Activated CD8-positive, alpha-beta T cell treated with anti-CD3 and anti-CD28 coated beads for 36 hours (primary cell): ENCODE results near the gene NIPA2. TPM values are rescaled to one million over a fixed set of nuclear protein-coding genes. Genes with fewer than 3 reads are reported as not detected.

Experiments
- ATAC-seq: fragments of 200-7000 bp; cut with Tn5 transposase; one replicate; pipeline ENCODE4 v1.10.0; 2021; ENCODE audit warnings: mild to moderate bottlenecking, moderate library complexity
- CTCF ChIA-PET: fragments of 350-600 bp; sonication (Branson Sonifier 250); formaldehyde crosslinking; loops from one replicate; lab custom pipeline; 2021; ENCODE audit warnings: antibody characterized with exemption; lab: Charles Lee
- POLR2A ChIA-PET: fragments of 350-600 bp; sonication (Branson Sonifier 250); formaldehyde crosslinking; loops from one replicate; lab custom pipeline; 2021; ENCODE audit warnings: antibody characterized with exemption; lab: Charles Lee
- DNase-seq: peaks from one replicate; pipeline ENCODE4 v3.0.0-alpha.2; 2020
- H3K27ac Mint-ChIP-seq: one replicate; pipeline ENCODE4 v1.8.0; 2021; ENCODE audit warnings: mild to moderate bottlenecking, mixed read lengths
- H3K27me3 Mint-ChIP-seq: one replicate; pipeline ENCODE4 v1.8.0; 2021; ENCODE audit warnings: mixed read lengths
- H3K36me3 Mint-ChIP-seq: one replicate; pipeline ENCODE4 v1.8.0; 2021; ENCODE audit warnings: low read depth, mixed read lengths
- H3K4me1 Mint-ChIP-seq: one replicate; pipeline ENCODE4 v1.8.0; 2021; ENCODE audit warnings: low read depth, mixed read lengths
- H3K4me3 Mint-ChIP-seq: one replicate; pipeline ENCODE4 v1.8.0; 2021; ENCODE audit warnings: mild to moderate bottlenecking, moderate library complexity, mixed read lengths
- H3K9me3 Mint-ChIP-seq: one replicate; pipeline ENCODE4 v1.8.0; 2021; ENCODE audit warnings: mixed read lengths
- intact Hi-C: fragments of 100-400 bp; cut with micrococcal nuclease; formaldehyde crosslinking; loops from one replicate; pipeline ENCODE4 v1.10.0; 2022
- total RNA-seq, 2 experiments: library from RNA; stranded (reverse); gene quantifications; one replicate each; pipeline ENCODE4 v1.2.3, GENCODE V29; 2021
- TF ChIP-seq, protein P1 (sequence below): fragments of 200-600 bp; IDR thresholded peaks from one replicate; pipeline ENCODE4 v1.8.0; 2022; ENCODE audit warnings: antibody characterized with exemption, mild to moderate bottlenecking

NIPA2 gene
- total RNA-seq, 2 experiments from 2014 or later, result 59.2 to 61.5 TPM

DNA sequence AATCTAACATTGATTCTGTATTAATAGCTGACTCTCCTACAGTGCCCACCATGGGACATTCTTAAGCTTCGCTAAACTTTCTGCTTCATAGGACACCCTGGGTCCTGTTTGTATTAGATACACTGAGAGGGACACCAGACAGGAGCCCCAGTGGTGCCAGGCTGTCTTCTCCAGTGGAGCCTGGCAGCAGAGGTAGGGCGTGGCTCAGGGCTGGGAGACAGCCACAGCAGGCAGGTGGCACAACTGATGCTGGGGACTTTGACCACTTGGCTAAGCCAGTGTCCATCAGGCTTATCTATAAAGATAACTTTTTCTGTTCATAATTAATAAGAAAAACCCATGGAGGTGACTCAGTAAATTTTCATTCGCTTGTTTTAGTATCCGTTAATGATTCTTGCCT lies 30.2 kb upstream of the NIPA2 start:
- DNase-seq (no peak), ATAC-seq (no peak)
- POLR2A ChIA-PET, result no interaction called here
- Mint-ChIP-seq H3K27me3 (no peaks in the 10 kb centered on the region), H3K9me3 (no peaks in the 10 kb centered on the region), H3K27ac (no peak overlapping the region), H3K36me3 (no peaks in the 10 kb centered on the region), H3K4me3 (no peak overlapping the region), H3K4me1 (peaks cover 15% of the 10 kb centered on the region)
- TF ChIP-seq, protein P1, sequence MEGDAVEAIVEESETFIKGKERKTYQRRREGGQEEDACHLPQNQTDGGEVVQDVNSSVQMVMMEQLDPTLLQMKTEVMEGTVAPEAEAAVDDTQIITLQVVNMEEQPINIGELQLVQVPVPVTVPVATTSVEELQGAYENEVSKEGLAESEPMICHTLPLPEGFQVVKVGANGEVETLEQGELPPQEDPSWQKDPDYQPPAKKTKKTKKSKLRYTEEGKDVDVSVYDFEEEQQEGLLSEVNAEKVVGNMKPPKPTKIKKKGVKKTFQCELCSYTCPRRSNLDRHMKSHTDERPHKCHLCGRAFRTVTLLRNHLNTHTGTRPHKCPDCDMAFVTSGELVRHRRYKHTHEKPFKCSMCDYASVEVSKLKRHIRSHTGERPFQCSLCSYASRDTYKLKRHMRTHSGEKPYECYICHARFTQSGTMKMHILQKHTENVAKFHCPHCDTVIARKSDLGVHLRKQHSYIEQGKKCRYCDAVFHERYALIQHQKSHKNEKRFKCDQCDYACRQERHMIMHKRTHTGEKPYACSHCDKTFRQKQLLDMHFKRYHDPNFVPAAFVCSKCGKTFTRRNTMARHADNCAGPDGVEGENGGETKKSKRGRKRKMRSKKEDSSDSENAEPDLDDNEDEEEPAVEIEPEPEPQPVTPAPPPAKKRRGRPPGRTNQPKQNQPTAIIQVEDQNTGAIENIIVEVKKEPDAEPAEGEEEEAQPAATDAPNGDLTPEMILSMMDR, result no peak
- CTCF ChIA-PET, result no interaction called here
- intact Hi-C loops, result no loop called here

DNA sequence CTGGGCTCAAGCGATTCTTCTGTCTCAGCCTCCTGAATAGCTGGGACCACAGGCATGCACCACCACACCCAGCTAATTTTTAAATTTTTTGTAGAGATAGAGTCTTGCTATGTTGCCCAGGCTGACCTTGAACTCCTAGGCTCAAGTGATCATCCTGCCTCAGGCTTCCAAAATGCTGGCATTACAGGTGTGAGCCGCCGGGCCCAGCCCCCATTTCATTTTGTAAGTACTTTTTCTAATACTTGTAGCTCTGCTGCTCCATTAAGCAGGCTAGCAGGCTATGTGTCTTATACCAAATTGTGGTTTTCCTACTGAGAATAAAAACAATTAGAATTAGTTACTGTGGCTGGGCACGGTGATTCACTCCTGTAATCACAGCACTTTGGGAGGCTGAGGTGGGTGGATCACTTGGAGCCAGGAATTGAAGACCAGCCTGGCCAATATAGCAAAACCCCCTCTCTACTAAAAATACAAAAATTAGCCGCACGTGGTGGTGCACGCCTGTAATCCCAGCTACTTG lies 29.6 kb upstream of the NIPA2 start:
- DNase-seq (no peak), ATAC-seq (no peak)
- Mint-ChIP-seq H3K4me1 (peaks cover 15% of the 10 kb centered on the region), H3K27me3 (no peaks in the 10 kb centered on the region), H3K36me3 (no peaks in the 10 kb centered on the region), H3K27ac (no peak overlapping the region), H3K9me3 (no peaks in the 10 kb centered on the region), H3K4me3 (no peak overlapping the region)
- POLR2A ChIA-PET, result no interaction called here
- intact Hi-C loops, result no loop called here
- CTCF ChIA-PET, result no interaction called here
- TF ChIP-seq, protein P1, result no peak

DNA sequence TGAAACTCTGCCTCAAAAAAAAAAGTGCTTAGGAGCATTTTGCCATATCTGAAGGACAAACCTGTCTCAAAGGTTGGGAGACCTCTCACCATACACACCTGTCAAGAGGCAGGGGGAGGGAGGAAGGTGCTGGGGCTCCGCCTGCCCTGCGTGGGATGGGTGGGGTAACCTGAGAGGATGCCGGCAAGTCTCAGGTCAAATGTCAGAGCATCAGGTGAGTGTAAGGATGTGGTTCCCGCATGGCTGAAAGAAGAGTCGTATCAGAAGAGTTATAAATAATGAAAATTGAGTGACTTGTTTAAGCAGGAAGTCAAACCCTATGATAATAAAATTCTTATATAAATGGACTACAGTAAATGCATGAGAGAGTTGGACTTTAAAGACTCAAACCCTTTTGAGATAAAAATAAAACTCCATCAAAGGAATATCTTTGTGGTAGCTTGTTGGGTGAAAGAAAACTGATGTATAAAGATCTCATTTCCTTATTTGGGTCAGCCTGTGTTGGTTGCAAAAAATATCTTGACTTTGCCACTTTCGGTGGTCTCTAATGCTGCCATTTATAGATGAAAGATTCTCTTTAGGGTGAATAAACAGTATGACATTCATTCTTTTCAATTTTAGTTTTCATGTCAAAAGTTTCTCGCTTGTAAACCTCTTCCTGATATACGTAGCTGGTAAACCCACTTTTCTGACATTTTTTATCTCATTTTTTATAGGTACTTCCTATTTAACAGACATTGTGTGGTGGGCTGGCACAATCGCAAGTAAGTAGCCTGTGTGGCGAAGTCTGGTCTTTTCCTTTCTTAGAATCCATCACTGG lies 28.2 kb upstream of the NIPA2 start:
- no peaks in the 10 kb centered on the region for H3K9me3 Mint-ChIP-seq
- intact Hi-C loops, result no loop called here
- no peak overlapping the region for H3K4me3 Mint-ChIP-seq
- peak; percentile 79 for ATAC-seq
- peaks cover 15% of the 10 kb centered on the region for H3K4me1 Mint-ChIP-seq
- peak overlapping the region; percentile 64 for H3K27ac Mint-ChIP-seq
- no peaks in the 10 kb centered on the region for H3K36me3 Mint-ChIP-seq
- TF ChIP-seq, protein P1, result no peak
- DNase-seq, result peak; percentile 34
- ChIA-PET POLR2A (no interaction called here), CTCF (no interaction called here)
- H3K27me3 Mint-ChIP-seq, result no peaks in the 10 kb centered on the region

DNA sequence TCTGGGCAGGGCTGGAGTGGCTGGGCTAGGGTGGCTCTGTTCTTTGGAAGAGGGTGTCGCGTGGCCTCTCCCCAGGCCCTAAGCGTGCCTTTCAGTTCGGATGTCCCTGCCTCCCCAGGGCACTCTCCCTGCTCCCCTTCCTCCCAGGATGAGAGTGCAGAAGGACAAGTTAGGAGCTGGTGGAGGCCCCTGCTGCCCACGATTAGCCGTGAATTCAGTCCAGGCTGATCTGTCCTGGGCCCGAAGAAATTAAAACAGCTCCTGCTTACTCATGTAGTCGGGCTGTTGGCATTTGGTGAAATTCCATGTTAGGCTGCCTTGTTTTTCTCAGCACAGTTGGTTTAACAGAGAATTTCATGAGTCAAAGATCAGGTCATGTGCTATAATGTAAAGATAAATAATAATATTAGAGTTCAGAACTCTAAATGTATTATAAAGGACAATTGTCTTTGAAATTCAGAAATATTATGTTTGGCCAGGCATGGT lies 27.6 kb upstream of the NIPA2 start:
- H3K27ac Mint-ChIP-seq, result no peak overlapping the region
- peaks cover 2% of the 10 kb centered on the region for H3K36me3 Mint-ChIP-seq
- TF ChIP-seq, protein P1, result no peak
- CTCF ChIA-PET, result interaction anchor here (0.9 kb wide), 1 partner anchor 9 kb away, joined by 3 read pairs; no protein-coding TSS in a partner anchor
- no peak for DNase-seq
- ATAC-seq, result no peak
- H3K4me1 Mint-ChIP-seq, result peaks cover 15% of the 10 kb centered on the region
- intact Hi-C loops, result no loop called here
- POLR2A ChIA-PET, result no interaction called here
- no peak overlapping the region for H3K4me3 Mint-ChIP-seq
- no peaks in the 10 kb centered on the region for H3K27me3 Mint-ChIP-seq
- no peaks in the 10 kb centered on the region for H3K9me3 Mint-ChIP-seq

GRCh38 chr15:22811640-22812039 lies 26.8 kb upstream of the NIPA2 start:
- Mint-ChIP-seq H3K9me3 (no peaks in the 10 kb centered on the region), H3K4me1 (peaks cover 10% of the 10 kb centered on the region), H3K36me3 (peaks cover 2% of the 10 kb centered on the region), H3K27ac (no peak overlapping the region), H3K4me3 (no peak overlapping the region), H3K27me3 (no peaks in the 10 kb centered on the region)
- TF ChIP-seq, protein P1, result no peak
- no peak for ATAC-seq
- intact Hi-C loops, result no loop called here
- DNase-seq, result peak; percentile 19
- POLR2A ChIA-PET, result no interaction called here
- CTCF ChIA-PET, result interaction anchor here (0.9 kb wide), 1 partner anchor 8 kb away, joined by 3 read pairs; no protein-coding TSS in a partner anchor
